Right atrium auricular region (tissue), 2 donors: ENCODE measurements around the gene IRF3. TPM values are rescaled to one million over a fixed set of nuclear protein-coding genes. Genes with fewer than 3 reads are reported as not detected.

ENCODE experiments used
- DNase-seq: peaks from one replicate; pipeline ENCODE4 v3.0.0-alpha.2; 2019; ENCODE audit warnings: low spot score
- H3K27ac ChIP-seq, 2 donors: fragments of 200-600 bp; sonication (generic); 1 replicate in 1 of 2; 2 replicates in 1 of 2; pipeline ENCODE4 v1.5.1; 2016 to 2019
- H3K27me3 ChIP-seq, 2 donors: fragments of 200-600 bp; sonication (generic); one replicate each; pipeline versions ENCODE4 v1.5.1 to v1.6.0; 2017 to 2019
- H3K36me3 ChIP-seq: fragments of 200-600 bp; sonication (generic); one replicate; pipeline ENCODE4 v1.5.1; 2016
- H3K4me1 ChIP-seq, 2 donors: fragments of 200-600 bp; sonication (generic); one replicate each; pipeline versions ENCODE4 v1.5.1 to v1.6.0; 2017 to 2019
- H3K4me3 ChIP-seq, 2 donors: fragments of 200-600 bp; sonication (generic); 1 replicate in 1 of 2; 2 replicates in 1 of 2; pipeline ENCODE4 v1.5.1; 2017 to 2019; ENCODE audit warnings: mild to moderate bottlenecking in 1 of 2, moderate library complexity in 1 of 2
- H3K9me3 ChIP-seq, 2 donors: fragments of 200-600 bp; sonication (generic); one replicate each; pipeline ENCODE4 v1.5.1; 2019
- CTCF ChIP-seq, 2 donors: fragments of 200-600 bp; sonication (generic); IDR thresholded peaks; one replicate each; pipeline ENCODE4 v1.5.1; 2019; ENCODE audit warnings: antibody characterized with exemption in 2 of 2
- total RNA-seq, 2 donors: library from RNA; depleted of rRNA; stranded (reverse); fragments of >200 nt; gene quantifications; one replicate each; pipeline ENCODE4 v1.1.0, GENCODE V29; 2016

IRF3 gene
- total RNA-seq, 2 donors from 2014 or later: 33.2 to 34.0 TPM

GRCh38 chr19:49688531-49689132, 23.0 kb upstream of the IRF3 start:
- TF ChIP-seq CTCF (IDR thresholded peaks at IDR 0.05): no peak
- H3K27me3 ChIP-seq: no peaks in the 10 kb centered on the region
- peaks cover 0 to 64% of the 10 kb centered on the region in 2 donors for H3K4me1 ChIP-seq
- peaks cover 34% of the 10 kb centered on the region for H3K36me3 ChIP-seq
- peak overlapping the region in 1 of 2 donors; percentile 51 for H3K4me3 ChIP-seq
- DNase-seq: no peak
- H3K27ac ChIP-seq: no peak overlapping the region
- no peaks in the 10 kb centered on the region for H3K9me3 ChIP-seq

- DNase-seq: no peak
- Histone ChIP-seq H3K27me3 (no peaks in the 10 kb centered on the region), H3K4me3 (peak overlapping the region in 1 of 2 donors; percentile 51), H3K9me3 (no peaks in the 10 kb centered on the region), H3K36me3 (peaks cover 41% of the 10 kb centered on the region), H3K27ac (no peak overlapping the region), H3K4me1 (peaks cover 0 to 64% of the 10 kb centered on the region in 2 donors)
- TF ChIP-seq CTCF (IDR thresholded peaks at IDR 0.05): no peak
These were observed 22.1 kb upstream of the IRF3 start for GRCh38 chr19:49687566-49688316.

DNA sequence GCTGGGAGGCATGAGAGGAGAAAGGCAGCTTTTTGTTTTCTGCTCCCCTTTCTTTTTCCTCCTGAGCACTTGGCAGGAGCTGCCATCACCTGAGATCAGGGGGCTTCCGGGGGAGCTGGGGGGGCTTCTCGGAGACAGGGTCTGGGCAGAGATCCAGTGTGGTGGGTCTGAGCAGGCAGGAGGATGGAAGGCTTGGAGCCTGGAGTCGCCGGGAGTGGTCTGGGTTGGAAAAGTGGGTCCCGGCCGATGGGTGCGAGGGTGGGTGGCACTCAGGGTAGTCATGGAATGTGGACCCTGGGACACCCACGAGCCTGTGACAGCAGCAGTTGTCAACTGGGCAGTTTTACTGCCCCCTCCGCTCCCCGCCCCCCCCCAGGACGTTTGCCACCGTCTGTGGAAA, 21.5 kb upstream of the IRF3 start:
- no peak overlapping the region for H3K4me3 ChIP-seq
- no peak overlapping the region for H3K27ac ChIP-seq
- peaks cover 47% of the 10 kb centered on the region for H3K36me3 ChIP-seq
- H3K9me3 ChIP-seq: no peaks in the 10 kb centered on the region
- DNase-seq: no peak
- no peaks in the 10 kb centered on the region for H3K27me3 ChIP-seq
- peaks cover 0 to 64% of the 10 kb centered on the region in 2 donors for H3K4me1 ChIP-seq
- TF ChIP-seq CTCF (IDR thresholded peaks at IDR 0.05): no peak

- no peaks in the 10 kb centered on the region for H3K9me3 ChIP-seq
- TF ChIP-seq CTCF (IDR thresholded peaks at IDR 0.05): no peak
- H3K4me3 ChIP-seq: no peak overlapping the region
- H3K36me3 ChIP-seq: peaks cover 53% of the 10 kb centered on the region
- H3K27ac ChIP-seq: peak overlapping the region in 1 of 2 donors; percentile 0
- H3K27me3 ChIP-seq: no peaks in the 10 kb centered on the region
- no peak for DNase-seq
- peaks cover 0 to 66% of the 10 kb centered on the region in 2 donors for H3K4me1 ChIP-seq
These were observed 20.9 kb upstream of the IRF3 start for GRCh38 chr19:49686503-49687088.

DNA sequence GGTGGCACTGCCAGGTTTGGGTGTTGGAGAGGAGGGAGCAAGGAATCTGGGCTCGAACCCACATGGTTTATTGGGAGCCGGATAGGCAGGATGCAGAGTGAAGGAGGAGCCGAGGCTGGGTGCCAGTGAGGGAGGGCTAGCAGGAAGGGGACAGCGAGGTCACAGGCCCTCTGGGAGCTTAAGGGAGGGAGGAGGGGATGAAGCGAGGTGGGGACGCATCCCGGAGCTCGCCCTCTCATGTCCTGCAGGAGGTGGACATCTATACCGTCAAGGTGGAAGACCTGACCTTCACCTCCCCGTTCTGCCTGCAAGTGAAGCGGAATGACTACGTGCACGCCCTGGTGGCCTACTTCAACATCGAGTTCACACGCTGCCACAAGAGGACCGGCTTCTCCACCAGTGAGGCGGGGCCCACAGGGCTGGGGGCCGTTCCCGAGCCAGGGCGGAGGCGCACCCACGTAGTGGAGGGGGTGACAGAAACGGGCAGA, 20.2 kb upstream of the IRF3 start:
- Histone ChIP-seq H3K27me3 (no peaks in the 10 kb centered on the region), H3K4me1 (peaks cover 0 to 66% of the 10 kb centered on the region in 2 donors), H3K27ac (peak overlapping the region in 1 of 2 donors; percentile 0), H3K36me3 (peaks cover 60% of the 10 kb centered on the region), H3K4me3 (no peak overlapping the region), H3K9me3 (no peaks in the 10 kb centered on the region)
- no peak for TF ChIP-seq CTCF (IDR thresholded peaks at IDR 0.05)
- DNase-seq: no peak
